Smooth muscle cell (in vitro differentiated cells): ENCODE results near the gene GJD3. TPM values are rescaled to one million over a fixed set of nuclear protein-coding genes. Genes with fewer than 3 reads are reported as not detected.
"Not testable (repeated sequence)": the region's sequence is repeated elsewhere in the genome, so short reads cannot be mapped to it uniquely, and the experiment has no call there.

Source experiments
- DNase-seq: peaks from one replicate; lab custom pipeline; 2025; ENCODE audit not compliant: unreplicated experiment; lab: John Stamatoyannopoulos, UW
- H2AFZ ChIP-seq: fragments of 200-600 bp; sonication (generic); 2 replicates; pipeline ENCODE4 v1.6.0; 2016; ENCODE audit warnings: antibody characterized with exemption, low read depth, mild to moderate bottlenecking
- H3F3A ChIP-seq: fragments of 200-600 bp; sonication (generic); 2 replicates; pipeline ENCODE4 v1.6.0; 2017; ENCODE audit warnings: antibody characterized with exemption, low read depth
- H3K27ac ChIP-seq: fragments of 200-600 bp; sonication (generic); 2 replicates; pipeline ENCODE4 v1.5.1; 2016; ENCODE audit warnings: low read depth, mild to moderate bottlenecking
- H3K27me3 ChIP-seq: fragments of 200-600 bp; sonication (generic); 2 replicates; pipeline ENCODE4 v1.6.1; 2016; ENCODE audit warnings: low read depth, mild to moderate bottlenecking
- H3K36me3 ChIP-seq: fragments of 200-600 bp; sonication (generic); 2 replicates; pipeline ENCODE4 v1.5.1; 2016; ENCODE audit warnings: low read depth
- H3K4me1 ChIP-seq: fragments of 200-600 bp; sonication (generic); 2 replicates; pipeline ENCODE4 v1.5.1; 2016; ENCODE audit warnings: low read depth
- H3K4me2 ChIP-seq: fragments of 200-600 bp; sonication (generic); 2 replicates; pipeline ENCODE4 v1.6.0; 2016; ENCODE audit warnings: mild to moderate bottlenecking
- H3K4me3 ChIP-seq: fragments of 200-600 bp; sonication (generic); 2 replicates; pipeline ENCODE4 v1.5.1; 2016; ENCODE audit warnings: mild to moderate bottlenecking
- H3K79me2 ChIP-seq: fragments of 200-600 bp; sonication (generic); 2 replicates; pipeline ENCODE4 v1.6.0; 2016; ENCODE audit warnings: low read depth, mild to moderate bottlenecking
- H3K9ac ChIP-seq: fragments of 200-600 bp; sonication (generic); 2 replicates; pipeline ENCODE4 v1.6.0; 2016; ENCODE audit warnings: low read depth
- H3K9me3 ChIP-seq: fragments of 200-600 bp; sonication (generic); replicated peaks from 2 replicates; pipeline ENCODE4 v1.5.1; 2016; ENCODE audit warnings: low read depth
- H4K20me1 ChIP-seq: fragments of 200-600 bp; sonication (generic); 2 replicates; pipeline ENCODE4 v1.6.0; 2016; ENCODE audit warnings: low read depth
- CTCF ChIP-seq: fragments of 200-600 bp; sonication (generic); IDR thresholded peaks from 2 replicates; pipeline ENCODE4 v1.5.1; 2017; ENCODE audit warnings: borderline replicate concordance, mild to moderate bottlenecking, antibody characterized with exemption; ENCODE audit not compliant: insufficient read depth, poor library complexity, severe bottlenecking
- WGBS: methylation state at CpG from one replicate; pipeline ENCODE4 v1.1.7; 2016; ENCODE audit warnings: low lambda C conversion rate; 5-methylcytosine and 5-hydroxymethylcytosine counted together
- polyA plus RNA-seq: library from polyadenylated mRNA; unstranded; fragments of >200 nt; fragmentation: Nextera tagmentation; extraction: Ambion mirVana; gene quantifications from 2 replicates; pipeline ENCODE4 v1.2.1, GENCODE V29; 2016
- total RNA-seq: library from RNA; depleted of rRNA; stranded (reverse); fragments of >200 nt; gene quantifications from 2 replicates; pipeline ENCODE4 v1.2.3, GENCODE V29; 2014

The GJD3 gene
- total and polyA plus RNA-seq, 2 experiments from 2014 or later: 0.30 TPM; not detected in 1

GRCh38 chr17:40402668-40403067, 38.1 kb upstream of the GJD3 start:
- no peaks in the 10 kb centered on the region for H3K79me2 ChIP-seq
- no peaks in the 10 kb centered on the region for H3K27me3 ChIP-seq
- no peaks in the 10 kb centered on the region for H3K9me3 ChIP-seq
- no peaks in the 10 kb centered on the region for H4K20me1 ChIP-seq
- no peak for TF ChIP-seq CTCF
- no peak overlapping the region for H3K4me3 ChIP-seq
- no peak overlapping the region for H3K4me2 ChIP-seq
- H3K9ac ChIP-seq: no peak overlapping the region
- H3K27ac ChIP-seq: no peak overlapping the region
- no peak for DNase-seq
- no peaks in the 10 kb centered on the region for H3F3A ChIP-seq
- H3K36me3 ChIP-seq: no peaks in the 10 kb centered on the region
- no peaks in the 10 kb centered on the region for H3K4me1 ChIP-seq
- WGBS: 100% methylated on average over 1 of the region's 1 CpG
- H2AFZ ChIP-seq: no peak overlapping the region

DNA sequence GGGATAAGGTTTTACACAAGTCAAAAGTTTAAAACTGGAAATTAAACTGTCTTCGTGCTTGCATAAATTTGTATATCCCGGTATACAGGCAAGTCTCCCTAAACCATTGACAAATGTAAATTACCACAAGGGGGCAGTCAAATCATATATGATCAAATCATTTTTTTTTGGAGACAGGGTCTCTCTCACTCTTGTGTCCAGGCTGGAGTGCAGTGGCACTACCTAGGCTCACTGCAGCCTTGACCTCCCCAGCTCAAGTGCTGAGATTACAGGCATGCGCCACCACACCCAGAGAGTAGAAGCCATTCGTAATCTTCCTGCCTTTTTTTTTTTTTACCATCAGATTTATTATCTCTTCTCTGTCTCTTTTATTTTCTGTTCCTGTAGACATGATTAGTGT, 34.6 kb upstream of the GJD3 start:
- no peak for DNase-seq
- no peaks in the 10 kb centered on the region for H4K20me1 ChIP-seq
- H3K36me3 ChIP-seq: no peaks in the 10 kb centered on the region
- H3K27ac ChIP-seq: no peak overlapping the region
- H3F3A ChIP-seq: no peaks in the 10 kb centered on the region
- H3K27me3 ChIP-seq: no peaks in the 10 kb centered on the region
- TF ChIP-seq CTCF: peak; percentile 55
- H2AFZ ChIP-seq: no peak overlapping the region
- H3K4me1 ChIP-seq: no peaks in the 10 kb centered on the region
- H3K79me2 ChIP-seq: no peaks in the 10 kb centered on the region
- H3K4me2 ChIP-seq: no peak overlapping the region
- H3K9ac ChIP-seq: no peak overlapping the region
- 92% methylated on average over 4 of the region's 4 CpGs for WGBS
- no peaks in the 10 kb centered on the region for H3K9me3 ChIP-seq
- no peak overlapping the region for H3K4me3 ChIP-seq

GRCh38 chr17:40386555-40386954, 22.0 kb upstream of the GJD3 start:
- not testable (repeated sequence) for H3F3A ChIP-seq, H3K4me2 ChIP-seq, H3K4me1 ChIP-seq, H3K27me3 ChIP-seq, H3K9me3 ChIP-seq, DNase-seq, H3K36me3 ChIP-seq, H3K4me3 ChIP-seq, H4K20me1 ChIP-seq, H3K9ac ChIP-seq, H3K79me2 ChIP-seq, H3K27ac ChIP-seq, H2AFZ ChIP-seq
- 93% methylated on average over 3 of the region's 3 CpGs for WGBS

DNA sequence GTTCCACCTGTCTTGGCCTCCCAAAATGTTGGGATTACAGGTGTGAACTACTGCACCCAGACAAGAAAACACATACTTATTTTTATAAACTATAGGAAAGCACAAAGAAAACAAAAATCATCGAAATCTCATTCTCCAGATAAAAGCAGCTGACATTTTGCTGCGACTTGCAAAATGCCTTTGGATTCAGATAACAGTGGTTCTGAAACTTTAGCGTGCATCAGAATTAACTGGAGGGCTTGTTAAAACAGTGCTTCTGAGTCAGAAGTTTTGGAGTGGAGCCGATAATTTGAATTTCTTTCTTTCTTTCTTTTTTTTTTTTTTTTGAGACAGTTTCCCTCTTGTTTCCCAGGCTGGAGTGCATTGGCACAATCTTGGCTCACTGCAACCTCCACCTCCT, 17.7 kb upstream of the GJD3 start:
- H3K27me3 ChIP-seq: no peaks in the 10 kb centered on the region
- no peak for TF ChIP-seq CTCF
- no peak overlapping the region for H2AFZ ChIP-seq
- no peaks in the 10 kb centered on the region for H3K79me2 ChIP-seq
- H4K20me1 ChIP-seq: no peaks in the 10 kb centered on the region
- no peak overlapping the region for H3K9ac ChIP-seq
- H3F3A ChIP-seq: no peaks in the 10 kb centered on the region
- WGBS: 81% methylated on average over 4 of the region's 4 CpGs
- no peak overlapping the region for H3K4me2 ChIP-seq
- H3K27ac ChIP-seq: no peak overlapping the region
- H3K4me1 ChIP-seq: no peaks in the 10 kb centered on the region
- H3K9me3 ChIP-seq: no peaks in the 10 kb centered on the region
- H3K4me3 ChIP-seq: no peak overlapping the region
- no peaks in the 10 kb centered on the region for H3K36me3 ChIP-seq
- DNase-seq: no peak
